Tibial nerve (tissue), 4 donors: ENCODE data around the gene MRPS26.

Experiments used
- CTCF ChIP-seq, 5 experiments: fragments of 200-600 bp in 3 of 5; fragments of 450-650 bp in 2 of 5; sonication (generic) in 3 of 5; IDR thresholded peaks; one replicate each; pipeline ENCODE4 v1.5.1; 2016 to 2019; ENCODE audit warnings: antibody characterized with exemption in 5 of 5, mild to moderate bottlenecking in 3 of 5, moderate library complexity in 2 of 5
- EP300 ChIP-seq, 2 donors: sonication (generic); formaldehyde crosslinking; IDR thresholded peaks; one replicate each; pipeline ENCODE4 v1.6.1; 2017; ENCODE audit warnings: antibody characterized with exemption in 2 of 2, mild to moderate bottlenecking in 1 of 2
- POLR2A ChIP-seq, 2 donors: fragments of 450-650 bp; IDR thresholded peaks; one replicate each; pipeline ENCODE4 v1.6.1; 2017; ENCODE audit warnings: antibody characterized with exemption in 2 of 2, mild to moderate bottlenecking in 2 of 2, moderate library complexity in 2 of 2

GRCh38 chr20:3031524-3032147 is 14.2 kb upstream of the MRPS26 start:
- TF ChIP-seq CTCF (IDR thresholded peaks at IDR 0.05) (no peak), POLR2A (IDR thresholded peaks at IDR 0.05) (no peak), EP300 (IDR thresholded peaks at IDR 0.05) (no peak)
